K562 (cell line): ENCODE results near the gene MYRIP. TPM values are rescaled to one million over a fixed set of nuclear protein-coding genes. Genes with fewer than 3 reads are reported as not detected.

Experiments used
- BACH1 ChIP-seq: fragments of 200-800 bp; sonication (Bioruptor generic); IDR thresholded peaks from 2 replicates; pipeline ENCODE4 v1.6.1; 2016; ENCODE audit warnings: missing genetic modification characterization, missing compliant biosample characterization
- BHLHE40 ChIP-seq: IDR thresholded peaks from 2 replicates; pipeline ENCODE4 v1.6.1; 2011; ENCODE audit warnings: low read length, improper control_type of control experiment
- CBFA2T2 ChIP-seq: fragments of 450-650 bp; conservative IDR thresholded peaks from 2 replicates; pipeline ENCODE4 v1.6.1; 2017; ENCODE audit warnings: mild to moderate bottlenecking
- CBX1 ChIP-seq: sonication (generic); IDR thresholded peaks from 2 replicates; pipeline ENCODE4 v1.6.1; 2016; ENCODE audit warnings: antibody characterized with exemption, low read depth, mild to moderate bottlenecking
- CCNT2 ChIP-seq: IDR thresholded peaks from 2 replicates; pipeline ENCODE4 v1.6.1; 2011; ENCODE audit warnings: borderline replicate concordance, low read depth, mild to moderate bottlenecking, moderate library complexity, mixed read lengths, low read length; ENCODE audit not compliant: insufficient read length; ENCODE audit errors: extremely low read depth
- EGR1 ChIP-seq: fragments of 450-650 bp; conservative IDR thresholded peaks from 2 replicates; pipeline ENCODE4 v1.6.1; 2017; ENCODE audit warnings: mild to moderate bottlenecking
- ETV5 ChIP-seq: sonication (generic); formaldehyde crosslinking; IDR thresholded peaks from 2 replicates; pipeline ENCODE4 v1.4.0; 2020; ENCODE audit warnings: low read depth, mild to moderate bottlenecking, missing genetic modification reagents
- GABPA ChIP-seq: fragments of 200-800 bp; sonication (Bioruptor generic); conservative IDR thresholded peaks from 2 replicates; pipeline ENCODE4 v1.6.1; 2016; ENCODE audit warnings: low read depth, missing genetic modification characterization, missing compliant biosample characterization
- HDAC8 ChIP-seq: fragments of 450-650 bp; IDR thresholded peaks from 2 replicates; pipeline ENCODE4 v1.6.1; 2016; ENCODE audit warnings: mild to moderate bottlenecking, missing genetic modification characterization, moderate library complexity, missing compliant biosample characterization
- MTA3 ChIP-seq: fragments of 450-650 bp; formaldehyde crosslinking; IDR thresholded peaks from 2 replicates; pipeline ENCODE4 v1.6.1; 2017; ENCODE audit warnings: mild to moderate bottlenecking, borderline replicate concordance
- PTTG1 ChIP-seq: fragments of 450-650 bp; IDR thresholded peaks from 2 replicates; pipeline ENCODE4 v1.6.1; 2016; ENCODE audit warnings: low read depth, mild to moderate bottlenecking, missing genetic modification characterization, missing compliant biosample characterization
- RBM17 ChIP-seq: fragments of 200-400 bp; formaldehyde crosslinking; IDR thresholded peaks from 2 replicates; pipeline ENCODE4 v1.6.1; 2017; ENCODE audit warnings: low read depth, mild to moderate bottlenecking, low read length, borderline replicate concordance
- SAP30 ChIP-seq: fragments of 200-600 bp; sonication (generic); IDR thresholded peaks from 2 replicates; pipeline ENCODE4 v1.6.1; 2012; ENCODE audit warnings: borderline replicate concordance, low read depth, mild to moderate bottlenecking, moderate library complexity, low read length, control low read depth, inconsistent platforms; ENCODE audit not compliant: insufficient read depth, poor library complexity, severe bottlenecking
- SUPT5H ChIP-seq: fragments of 450-650 bp; IDR thresholded peaks from 2 replicates; pipeline ENCODE4 v1.6.1; 2016
- ZNF436 ChIP-seq: fragments of 250-450, 450-650 bp; sonication (Bioruptor Pico); formaldehyde crosslinking; IDR thresholded peaks from 2 replicates; pipeline ENCODE4 v1.7.0; 2020; ENCODE audit warnings: mild to moderate bottlenecking
- polyA plus RNA-seq, 8 experiments: library from polyadenylated mRNA; depleted of rRNA in 4 of 8; stranded (reverse) in 5 of 8; unstranded in 3 of 8; fragments of >200 nt; fragmentation: Nextera tagmentation in 2 of 8; fragmentation: Illumina TruSeq in 1 of 8; extraction: Ambion mirVana in 2 of 8; extraction: Trizol in 1 of 8; gene quantifications; 2 replicates each; pipeline versions ENCODE4 v1.2.1 to v1.2.3, GENCODE V29; 2011 to 2014; ENCODE audit warnings: inconsistent platforms in 1 of 8, missing spikeins in 1 of 8
- total RNA-seq, 7 experiments: library from RNA; depleted of rRNA in 6 of 7; stranded (reverse); fragments of >200 nt in 6 of 7; fragmentation: Illumina TruSeq in 2 of 7; extraction: Trizol in 2 of 7; gene quantifications; 2 replicates each; pipeline versions ENCODE4 v1.2.1 to v1.2.3, GENCODE V29; 2011 to 2021; ENCODE audit warnings: low replicate concordance in 1 of 7
- TF ChIP-seq, protein P1 (sequence below): fragments of 200-600 bp; sonication (generic); IDR thresholded peaks from one replicate; pipeline ENCODE4 v1.6.1; 2012; ENCODE audit warnings: mild to moderate bottlenecking, low read depth, low read length, inconsistent platforms
- TF ChIP-seq, protein P2 (sequence below): fragments of 450-650 bp; formaldehyde crosslinking; IDR thresholded peaks from 2 replicates; pipeline ENCODE4 v1.4.0; 2020; ENCODE audit warnings: mild to moderate bottlenecking

MYRIP gene
- total and polyA plus RNA-seq, 9 of the 15 experiments (the other 6 are each of a cell fraction or from before 2014, with no cell fraction given), result 0.03 to 0.12 TPM; not detected in 7

DNA sequence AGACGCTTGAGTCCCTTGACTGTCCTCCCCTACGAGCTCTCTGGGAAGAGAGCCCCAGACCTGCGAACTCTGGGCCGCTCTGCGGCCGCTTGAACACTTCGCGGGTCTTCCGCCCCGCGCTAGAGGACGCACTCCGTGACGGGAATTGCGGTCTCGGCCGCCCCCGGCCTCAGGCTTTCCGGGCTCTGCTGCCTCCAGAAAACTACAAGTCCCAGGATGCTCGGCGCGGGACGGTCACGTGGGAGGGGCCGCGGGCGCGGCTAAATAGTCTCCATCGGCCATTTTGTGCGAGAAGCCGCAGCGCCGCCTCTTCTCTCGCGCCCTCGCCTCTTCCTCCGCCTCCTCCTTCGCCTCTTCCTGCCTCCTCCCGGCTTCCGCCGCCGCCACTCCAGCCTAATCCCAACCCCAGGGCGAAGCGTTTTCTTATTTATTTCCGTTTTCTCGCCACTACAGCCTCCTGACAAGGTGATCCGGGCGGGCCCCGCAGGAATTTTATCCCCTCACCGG is 500.1 kb downstream of the MYRIP start, which contains the start of gene EIF1B (continued):
- TF ChIP-seq, protein P1, sequence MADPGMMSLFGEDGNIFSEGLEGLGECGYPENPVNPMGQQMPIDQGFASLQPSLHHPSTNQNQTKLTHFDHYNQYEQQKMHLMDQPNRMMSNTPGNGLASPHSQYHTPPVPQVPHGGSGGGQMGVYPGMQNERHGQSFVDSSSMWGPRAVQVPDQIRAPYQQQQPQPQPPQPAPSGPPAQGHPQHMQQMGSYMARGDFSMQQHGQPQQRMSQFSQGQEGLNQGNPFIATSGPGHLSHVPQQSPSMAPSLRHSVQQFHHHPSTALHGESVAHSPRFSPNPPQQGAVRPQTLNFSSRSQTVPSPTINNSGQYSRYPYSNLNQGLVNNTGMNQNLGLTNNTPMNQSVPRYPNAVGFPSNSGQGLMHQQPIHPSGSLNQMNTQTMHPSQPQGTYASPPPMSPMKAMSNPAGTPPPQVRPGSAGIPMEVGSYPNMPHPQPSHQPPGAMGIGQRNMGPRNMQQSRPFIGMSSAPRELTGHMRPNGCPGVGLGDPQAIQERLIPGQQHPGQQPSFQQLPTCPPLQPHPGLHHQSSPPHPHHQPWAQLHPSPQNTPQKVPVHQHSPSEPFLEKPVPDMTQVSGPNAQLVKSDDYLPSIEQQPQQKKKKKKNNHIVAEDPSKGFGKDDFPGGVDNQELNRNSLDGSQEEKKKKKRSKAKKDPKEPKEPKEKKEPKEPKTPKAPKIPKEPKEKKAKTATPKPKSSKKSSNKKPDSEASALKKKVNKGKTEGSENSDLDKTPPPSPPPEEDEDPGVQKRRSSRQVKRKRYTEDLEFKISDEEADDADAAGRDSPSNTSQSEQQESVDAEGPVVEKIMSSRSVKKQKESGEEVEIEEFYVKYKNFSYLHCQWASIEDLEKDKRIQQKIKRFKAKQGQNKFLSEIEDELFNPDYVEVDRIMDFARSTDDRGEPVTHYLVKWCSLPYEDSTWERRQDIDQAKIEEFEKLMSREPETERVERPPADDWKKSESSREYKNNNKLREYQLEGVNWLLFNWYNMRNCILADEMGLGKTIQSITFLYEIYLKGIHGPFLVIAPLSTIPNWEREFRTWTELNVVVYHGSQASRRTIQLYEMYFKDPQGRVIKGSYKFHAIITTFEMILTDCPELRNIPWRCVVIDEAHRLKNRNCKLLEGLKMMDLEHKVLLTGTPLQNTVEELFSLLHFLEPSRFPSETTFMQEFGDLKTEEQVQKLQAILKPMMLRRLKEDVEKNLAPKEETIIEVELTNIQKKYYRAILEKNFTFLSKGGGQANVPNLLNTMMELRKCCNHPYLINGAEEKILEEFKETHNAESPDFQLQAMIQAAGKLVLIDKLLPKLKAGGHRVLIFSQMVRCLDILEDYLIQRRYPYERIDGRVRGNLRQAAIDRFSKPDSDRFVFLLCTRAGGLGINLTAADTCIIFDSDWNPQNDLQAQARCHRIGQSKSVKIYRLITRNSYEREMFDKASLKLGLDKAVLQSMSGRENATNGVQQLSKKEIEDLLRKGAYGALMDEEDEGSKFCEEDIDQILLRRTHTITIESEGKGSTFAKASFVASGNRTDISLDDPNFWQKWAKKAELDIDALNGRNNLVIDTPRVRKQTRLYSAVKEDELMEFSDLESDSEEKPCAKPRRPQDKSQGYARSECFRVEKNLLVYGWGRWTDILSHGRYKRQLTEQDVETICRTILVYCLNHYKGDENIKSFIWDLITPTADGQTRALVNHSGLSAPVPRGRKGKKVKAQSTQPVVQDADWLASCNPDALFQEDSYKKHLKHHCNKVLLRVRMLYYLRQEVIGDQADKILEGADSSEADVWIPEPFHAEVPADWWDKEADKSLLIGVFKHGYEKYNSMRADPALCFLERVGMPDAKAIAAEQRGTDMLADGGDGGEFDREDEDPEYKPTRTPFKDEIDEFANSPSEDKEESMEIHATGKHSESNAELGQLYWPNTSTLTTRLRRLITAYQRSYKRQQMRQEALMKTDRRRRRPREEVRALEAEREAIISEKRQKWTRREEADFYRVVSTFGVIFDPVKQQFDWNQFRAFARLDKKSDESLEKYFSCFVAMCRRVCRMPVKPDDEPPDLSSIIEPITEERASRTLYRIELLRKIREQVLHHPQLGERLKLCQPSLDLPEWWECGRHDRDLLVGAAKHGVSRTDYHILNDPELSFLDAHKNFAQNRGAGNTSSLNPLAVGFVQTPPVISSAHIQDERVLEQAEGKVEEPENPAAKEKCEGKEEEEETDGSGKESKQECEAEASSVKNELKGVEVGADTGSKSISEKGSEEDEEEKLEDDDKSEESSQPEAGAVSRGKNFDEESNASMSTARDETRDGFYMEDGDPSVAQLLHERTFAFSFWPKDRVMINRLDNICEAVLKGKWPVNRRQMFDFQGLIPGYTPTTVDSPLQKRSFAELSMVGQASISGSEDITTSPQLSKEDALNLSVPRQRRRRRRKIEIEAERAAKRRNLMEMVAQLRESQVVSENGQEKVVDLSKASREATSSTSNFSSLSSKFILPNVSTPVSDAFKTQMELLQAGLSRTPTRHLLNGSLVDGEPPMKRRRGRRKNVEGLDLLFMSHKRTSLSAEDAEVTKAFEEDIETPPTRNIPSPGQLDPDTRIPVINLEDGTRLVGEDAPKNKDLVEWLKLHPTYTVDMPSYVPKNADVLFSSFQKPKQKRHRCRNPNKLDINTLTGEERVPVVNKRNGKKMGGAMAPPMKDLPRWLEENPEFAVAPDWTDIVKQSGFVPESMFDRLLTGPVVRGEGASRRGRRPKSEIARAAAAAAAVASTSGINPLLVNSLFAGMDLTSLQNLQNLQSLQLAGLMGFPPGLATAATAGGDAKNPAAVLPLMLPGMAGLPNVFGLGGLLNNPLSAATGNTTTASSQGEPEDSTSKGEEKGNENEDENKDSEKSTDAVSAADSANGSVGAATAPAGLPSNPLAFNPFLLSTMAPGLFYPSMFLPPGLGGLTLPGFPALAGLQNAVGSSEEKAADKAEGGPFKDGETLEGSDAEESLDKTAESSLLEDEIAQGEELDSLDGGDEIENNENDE, result no peak
- TF ChIP-seq SUPT5H, result peak; percentile 94
- peak; percentile 59; the same call in 1 of the 2 replicates for TF ChIP-seq HDAC8 (tag)
- peak; percentile 86 for TF ChIP-seq CBFA2T2
- TF ChIP-seq RBM17, result no peak
- TF ChIP-seq, protein P2, sequence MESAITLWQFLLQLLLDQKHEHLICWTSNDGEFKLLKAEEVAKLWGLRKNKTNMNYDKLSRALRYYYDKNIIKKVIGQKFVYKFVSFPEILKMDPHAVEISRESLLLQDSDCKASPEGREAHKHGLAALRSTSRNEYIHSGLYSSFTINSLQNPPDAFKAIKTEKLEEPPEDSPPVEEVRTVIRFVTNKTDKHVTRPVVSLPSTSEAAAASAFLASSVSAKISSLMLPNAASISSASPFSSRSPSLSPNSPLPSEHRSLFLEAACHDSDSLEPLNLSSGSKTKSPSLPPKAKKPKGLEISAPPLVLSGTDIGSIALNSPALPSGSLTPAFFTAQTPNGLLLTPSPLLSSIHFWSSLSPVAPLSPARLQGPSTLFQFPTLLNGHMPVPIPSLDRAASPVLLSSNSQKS (CRISPR knock-in tag), result no peak
- peak; percentile 95 for TF ChIP-seq MTA3
- TF ChIP-seq EGR1, result peak; percentile 98
- TF ChIP-seq ZNF436, result 0 out of 2 replicates have a peak, but pooled peaks have one; percentile 45
- TF ChIP-seq ETV5, result peak; percentile 98
- peak; percentile 94 for TF ChIP-seq GABPA (tag)
- TF ChIP-seq CBX1, result peak; percentile 91
- TF ChIP-seq CCNT2, result peak; percentile 87
- TF ChIP-seq PTTG1 (tag), result no peak
- TF ChIP-seq BACH1 (tag), result no peak; the same call in 1 of the 2 replicates
- no peak for TF ChIP-seq SAP30
- TF ChIP-seq BHLHE40, result peak; percentile 36; the same call in 1 of the 2 replicates
